RWPE2 (cell line): ENCODE measurements around the gene PYGB.

Experiments used
- ATAC-seq: fragments of 200-7000 bp; cut with Tn5 transposase; 3 replicates; pipeline ENCODE4 v1.9.1; 2021; ENCODE audit warnings: low read depth
- DNase-seq: peaks from one replicate; pipeline ENCODE4 v3.0.0-alpha.2; 2020; ENCODE audit warnings: low spot score
- H3K27ac ChIP-seq: fragments of 450-650 bp; 2 replicates; pipeline ENCODE4 v1.5.1; 2017; ENCODE audit warnings: mild to moderate bottlenecking; ENCODE audit not compliant: poor library complexity, severe bottlenecking
- H3K27me3 ChIP-seq: fragments of 250-450 bp; sonication (Bioruptor Pico); 2 replicates; pipeline ENCODE4 v1.5.1; 2021; ENCODE audit warnings: mild to moderate bottlenecking, moderate library complexity; ENCODE audit not compliant: insufficient read depth, poor library complexity, severe bottlenecking
- H3K36me3 ChIP-seq: fragments of 250-450 bp; sonication (Bioruptor Pico); 2 replicates; pipeline ENCODE4 v1.5.1; 2020; ENCODE audit warnings: low read depth, mild to moderate bottlenecking, moderate library complexity
- H3K4me1 ChIP-seq: fragments of 250-450 bp; sonication (Bioruptor Pico); 2 replicates; pipeline ENCODE4 v1.5.1; 2021; ENCODE audit warnings: mild to moderate bottlenecking, moderate library complexity; ENCODE audit not compliant: insufficient read depth, poor library complexity, severe bottlenecking
- H3K4me3 ChIP-seq: fragments of 250-450 bp; sonication (Bioruptor Pico); 2 replicates; pipeline ENCODE4 v1.5.1; 2021; ENCODE audit warnings: mild to moderate bottlenecking, moderate library complexity; ENCODE audit not compliant: severe bottlenecking
- H3K9me3 ChIP-seq: fragments of 250-450 bp; sonication (Bioruptor Pico); 2 replicates; pipeline ENCODE4 v1.5.1; 2021; ENCODE audit warnings: mild to moderate bottlenecking, moderate library complexity; ENCODE audit not compliant: severe bottlenecking
- TF ChIP-seq, protein P1 (sequence below): fragments of 450-650 bp; IDR thresholded peaks from one replicate; pipeline ENCODE4 v1.5.1; 2017; ENCODE audit warnings: mild to moderate bottlenecking, moderate library complexity; ENCODE audit not compliant: poor library complexity, severe bottlenecking

PYGB gene

DNA sequence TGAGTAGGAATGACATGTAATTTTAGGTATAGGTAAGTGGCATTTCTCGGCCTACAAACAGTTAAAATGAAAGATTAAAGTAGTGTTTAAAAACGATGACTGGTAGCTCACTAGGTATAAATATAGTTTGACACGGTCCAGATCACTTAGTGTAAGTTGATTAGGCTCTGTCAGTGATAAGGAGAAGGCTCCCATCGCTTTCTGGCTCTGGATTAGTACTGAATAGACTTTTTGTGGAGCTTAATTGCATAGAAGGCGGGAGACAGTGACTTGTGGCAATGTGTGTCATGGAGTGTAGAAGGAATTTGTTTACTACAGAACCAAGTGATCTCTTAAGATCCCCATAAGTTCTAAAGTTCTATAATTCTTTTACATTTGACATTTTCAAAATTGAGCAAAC lies 6.7 kb downstream of the PYGB start:
- Histone ChIP-seq H3K36me3 (peaks cover 85% of the 10 kb centered on the region), H3K9me3 (no peaks in the 10 kb centered on the region), H3K27ac (no peak overlapping the region), H3K4me3 (no peak overlapping the region), H3K4me1 (peaks cover 13% of the 10 kb centered on the region), H3K27me3 (no peaks in the 10 kb centered on the region)
- DNase-seq (no peak), ATAC-seq (no peak)
- TF ChIP-seq, protein P1, sequence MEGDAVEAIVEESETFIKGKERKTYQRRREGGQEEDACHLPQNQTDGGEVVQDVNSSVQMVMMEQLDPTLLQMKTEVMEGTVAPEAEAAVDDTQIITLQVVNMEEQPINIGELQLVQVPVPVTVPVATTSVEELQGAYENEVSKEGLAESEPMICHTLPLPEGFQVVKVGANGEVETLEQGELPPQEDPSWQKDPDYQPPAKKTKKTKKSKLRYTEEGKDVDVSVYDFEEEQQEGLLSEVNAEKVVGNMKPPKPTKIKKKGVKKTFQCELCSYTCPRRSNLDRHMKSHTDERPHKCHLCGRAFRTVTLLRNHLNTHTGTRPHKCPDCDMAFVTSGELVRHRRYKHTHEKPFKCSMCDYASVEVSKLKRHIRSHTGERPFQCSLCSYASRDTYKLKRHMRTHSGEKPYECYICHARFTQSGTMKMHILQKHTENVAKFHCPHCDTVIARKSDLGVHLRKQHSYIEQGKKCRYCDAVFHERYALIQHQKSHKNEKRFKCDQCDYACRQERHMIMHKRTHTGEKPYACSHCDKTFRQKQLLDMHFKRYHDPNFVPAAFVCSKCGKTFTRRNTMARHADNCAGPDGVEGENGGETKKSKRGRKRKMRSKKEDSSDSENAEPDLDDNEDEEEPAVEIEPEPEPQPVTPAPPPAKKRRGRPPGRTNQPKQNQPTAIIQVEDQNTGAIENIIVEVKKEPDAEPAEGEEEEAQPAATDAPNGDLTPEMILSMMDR, result no peak

DNA sequence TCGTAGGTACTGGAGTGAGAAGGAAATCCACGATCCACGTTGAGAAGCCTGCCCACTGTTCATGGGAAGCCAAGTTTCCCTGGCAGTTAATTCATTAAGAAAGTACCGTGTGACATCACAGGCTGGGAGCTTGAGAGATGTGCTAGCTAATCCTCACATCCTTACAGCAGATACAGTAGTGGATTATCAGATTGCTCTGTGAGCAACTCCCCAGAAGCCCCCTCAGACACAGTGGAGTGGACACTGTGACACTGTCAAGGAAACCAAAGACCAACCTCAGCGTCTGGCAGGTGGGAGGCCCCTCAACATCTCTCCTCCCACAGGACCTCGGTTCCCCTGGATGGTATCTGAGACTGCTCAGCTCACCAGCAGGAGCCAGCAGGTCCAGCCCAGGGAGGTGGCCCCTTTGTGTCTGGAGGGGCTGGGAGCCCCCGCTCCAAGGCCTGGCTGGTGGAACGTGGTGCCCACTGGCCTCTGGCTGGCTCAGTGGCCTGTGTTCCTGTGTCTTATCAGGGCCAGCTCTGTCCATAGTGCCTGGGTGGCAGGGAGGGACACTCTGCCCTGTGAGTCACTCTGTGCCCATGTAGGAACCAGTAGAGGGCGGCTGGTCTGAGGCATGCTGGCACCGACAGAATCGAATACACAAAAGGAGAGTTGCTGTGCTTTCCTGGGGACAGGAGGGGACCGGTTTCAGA lies 7.2 kb downstream of the PYGB start:
- TF ChIP-seq, protein P1, result no peak
- DNase-seq, result no peak
- Histone ChIP-seq H3K27me3 (no peaks in the 10 kb centered on the region), H3K4me3 (no peak overlapping the region), H3K27ac (no peak overlapping the region), H3K4me1 (peaks cover 13% of the 10 kb centered on the region), H3K36me3 (peaks cover 87% of the 10 kb centered on the region), H3K9me3 (no peaks in the 10 kb centered on the region)
- ATAC-seq, result peak; percentile 35; the same call in 1 of the 3 replicates

DNA sequence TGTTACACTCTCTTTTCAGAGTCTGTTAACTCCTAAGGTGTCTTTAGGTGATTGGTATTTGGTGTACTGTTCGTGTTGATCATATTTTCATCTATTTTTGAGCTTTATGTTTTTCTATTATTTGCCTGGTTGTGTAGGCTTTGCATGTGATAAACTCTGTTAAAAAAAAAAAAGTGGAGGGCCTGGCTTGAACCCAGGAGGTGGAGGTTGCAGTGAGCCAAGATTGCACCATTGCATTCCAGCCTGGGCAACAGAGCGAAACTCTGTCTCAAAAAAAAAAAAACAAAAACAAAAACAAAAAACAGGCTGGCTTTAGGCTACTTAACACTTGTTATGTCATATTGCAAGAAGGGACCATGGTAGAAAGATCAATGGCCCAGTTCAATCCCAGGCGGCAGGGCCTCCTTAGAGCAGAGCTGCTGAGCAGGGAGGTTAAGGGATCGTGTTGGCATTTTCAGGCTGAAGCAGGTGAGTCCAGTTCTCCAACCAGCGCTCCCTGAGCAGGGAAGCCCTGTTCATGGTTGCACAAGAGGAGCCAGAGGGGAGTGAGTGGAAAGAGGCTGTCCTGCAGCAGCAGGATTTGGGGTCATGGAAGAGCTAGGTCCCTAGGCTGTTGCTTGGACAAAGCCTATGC lies 8.5 kb downstream of the PYGB start:
- Histone ChIP-seq H3K4me3 (no peak overlapping the region), H3K27ac (no peak overlapping the region), H3K4me1 (peaks cover 1% of the 10 kb centered on the region), H3K36me3 (peaks cover 87% of the 10 kb centered on the region), H3K27me3 (no peaks in the 10 kb centered on the region), H3K9me3 (no peaks in the 10 kb centered on the region)
- no peak for DNase-seq
- no peak for ATAC-seq
- TF ChIP-seq, protein P1, result no peak

DNA sequence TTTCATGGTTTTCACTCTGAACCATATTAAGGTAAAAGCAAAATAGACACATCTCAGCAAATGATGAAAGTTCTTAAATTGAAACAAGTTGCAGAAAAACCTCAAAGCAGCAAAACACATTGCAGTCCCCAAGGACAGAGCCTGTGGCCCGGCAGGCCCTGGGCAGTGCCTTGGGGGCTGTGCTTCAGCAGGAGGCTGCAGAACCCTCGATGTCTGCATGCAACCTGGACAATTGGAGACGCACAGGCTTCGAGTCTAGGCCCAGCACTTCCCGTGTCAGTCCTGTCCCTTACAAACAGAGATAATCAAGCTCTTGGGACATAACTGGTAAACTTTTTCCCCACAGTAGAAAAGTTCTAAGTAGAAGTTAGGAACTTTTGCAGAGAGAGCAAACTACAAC lies 9.2 kb downstream of the PYGB start:
- TF ChIP-seq, protein P1, result no peak
- H3K27ac ChIP-seq, result no peak overlapping the region
- no peaks in the 10 kb centered on the region for H3K4me1 ChIP-seq
- peaks cover 82% of the 10 kb centered on the region for H3K36me3 ChIP-seq
- ATAC-seq (no peak), DNase-seq (no peak)
- no peak overlapping the region for H3K4me3 ChIP-seq
- H3K27me3 ChIP-seq, result no peaks in the 10 kb centered on the region
- H3K9me3 ChIP-seq, result no peaks in the 10 kb centered on the region

DNA sequence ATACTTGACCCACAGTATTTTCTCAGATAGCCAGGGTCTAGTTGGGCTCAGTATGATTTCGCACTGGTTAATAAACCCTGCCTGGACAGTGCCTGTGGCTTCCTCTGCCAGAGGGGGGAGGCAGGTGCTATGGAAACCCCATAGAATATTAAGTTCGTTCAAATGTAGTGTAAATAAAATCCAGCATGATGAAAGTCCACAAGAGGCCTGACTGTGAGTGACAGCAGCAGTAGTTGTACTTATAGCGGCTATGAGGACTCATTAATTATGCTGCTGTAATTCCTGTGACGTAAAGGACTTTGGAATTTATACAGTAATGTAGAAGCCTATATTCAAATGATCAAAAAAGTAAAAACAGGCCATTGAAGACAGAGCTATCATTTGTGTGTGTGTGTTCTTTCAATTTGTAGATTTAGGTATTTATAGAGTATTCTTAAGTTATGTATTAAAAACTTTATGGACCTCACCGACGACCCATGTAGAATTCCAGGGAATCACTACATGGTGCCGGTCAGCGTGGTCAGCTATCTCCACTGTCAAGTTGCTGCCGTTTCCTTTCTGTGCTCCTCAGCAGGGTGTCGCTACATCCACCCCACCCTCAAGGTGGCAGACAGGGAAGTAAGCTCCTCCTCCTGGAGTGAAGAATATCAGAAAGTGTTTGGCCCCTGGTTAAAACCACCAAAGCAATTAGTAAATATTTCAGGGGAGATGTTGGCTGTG lies 10.0 kb downstream of the PYGB start:
- ATAC-seq, result no peak
- no peaks in the 10 kb centered on the region for H3K27me3 ChIP-seq

More for the DNA sequence above, 10.0 kb downstream of the PYGB start:
- DNase-seq, result no peak
- Histone ChIP-seq H3K9me3 (no peaks in the 10 kb centered on the region), H3K4me1 (no peaks in the 10 kb centered on the region), H3K27ac (no peak overlapping the region), H3K4me3 (no peak overlapping the region), H3K36me3 (peaks cover 77% of the 10 kb centered on the region)
- TF ChIP-seq, protein P1, result no peak
